Activated T-helper 1 cell treated with Interleukin-2 at 50 U/mL for 16 hours (primary cell): ENCODE measurements around the gene EIF3L.

Experiments
- DNase-seq: peaks from one replicate; pipeline ENCODE4 v3.0.0-alpha.2; 2020; ENCODE audit warnings: low read depth

EIF3L gene

GRCh38 chr22:37905534-37906363 lies 56.5 kb downstream of the EIF3L start, which contains the start of gene MICALL1:
TSS of gene MICALL1 (plus strand) at chr22:37906297. CDS start at chr22:37906423, 126 bp downstream.
- DNase-seq = peak; percentile 60

DNA sequence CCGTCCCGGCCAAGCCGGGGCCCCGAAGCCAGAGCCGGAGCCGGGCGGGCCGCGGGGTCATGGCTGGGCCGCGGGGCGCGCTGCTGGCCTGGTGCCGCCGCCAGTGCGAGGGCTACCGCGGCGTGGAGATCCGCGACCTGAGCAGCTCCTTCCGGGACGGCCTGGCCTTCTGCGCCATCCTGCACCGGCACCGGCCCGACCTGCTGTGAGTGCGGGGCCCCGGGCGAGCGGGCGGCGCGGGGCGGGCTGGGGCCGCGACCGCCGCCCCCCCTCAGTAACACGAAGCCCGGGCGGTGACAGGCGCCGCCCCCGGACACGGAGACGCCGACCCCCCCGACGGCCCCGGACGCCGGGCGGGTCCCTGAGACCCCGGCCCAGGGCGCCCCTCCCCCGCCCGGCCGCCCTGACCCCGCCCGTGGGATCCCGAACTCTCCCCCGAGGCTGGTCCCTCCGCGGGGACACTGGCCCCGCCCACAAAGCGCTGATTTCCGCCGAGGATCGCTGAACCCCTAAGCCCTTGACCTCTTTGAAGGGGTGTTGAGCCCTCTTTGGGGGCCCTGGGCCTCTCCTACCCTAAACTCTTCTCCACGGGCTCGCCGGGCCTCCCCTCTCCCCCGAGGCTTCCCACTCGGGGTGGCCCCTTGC lies 57.3 kb downstream of the EIF3L start:
- peak; percentile 9 for DNase-seq

GRCh38 chr22:37907036-37907954 lies 58.1 kb downstream of the EIF3L start:
- DNase-seq = no peak

DNA sequence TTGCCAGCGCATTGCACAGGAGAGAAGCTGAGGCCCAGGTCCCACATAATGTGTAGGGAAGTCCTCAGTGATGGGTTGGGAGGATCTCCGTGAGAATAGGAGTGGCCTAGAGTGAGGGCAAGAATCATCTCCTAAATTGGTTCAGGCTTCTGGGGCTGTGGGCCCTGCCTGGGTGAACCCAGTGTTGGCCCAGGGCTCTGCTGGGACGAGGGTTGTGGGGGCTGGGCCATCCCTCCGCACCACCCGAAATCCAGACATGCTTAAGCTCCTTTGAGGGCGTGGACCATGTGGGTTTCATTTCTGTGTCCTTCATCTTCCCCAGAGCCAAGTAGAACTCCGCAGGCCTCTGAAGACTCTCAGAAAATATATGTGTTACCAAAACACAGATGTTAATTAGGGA lies 60.5 kb downstream of the EIF3L start:
- no peak for DNase-seq

- no peak for DNase-seq
These were observed 61.9 kb downstream of the EIF3L start for GRCh38 chr22:37910890-37911672.

- DNase-seq = no peak
These were observed 62.5 kb downstream of the EIF3L start for GRCh38 chr22:37911697-37912096.

GRCh38 chr22:37912171-37912570 lies 63.0 kb downstream of the EIF3L start:
- no peak for DNase-seq

GRCh38 chr22:37913233-37913721 lies 64.1 kb downstream of the EIF3L start:
- no peak for DNase-seq

DNA sequence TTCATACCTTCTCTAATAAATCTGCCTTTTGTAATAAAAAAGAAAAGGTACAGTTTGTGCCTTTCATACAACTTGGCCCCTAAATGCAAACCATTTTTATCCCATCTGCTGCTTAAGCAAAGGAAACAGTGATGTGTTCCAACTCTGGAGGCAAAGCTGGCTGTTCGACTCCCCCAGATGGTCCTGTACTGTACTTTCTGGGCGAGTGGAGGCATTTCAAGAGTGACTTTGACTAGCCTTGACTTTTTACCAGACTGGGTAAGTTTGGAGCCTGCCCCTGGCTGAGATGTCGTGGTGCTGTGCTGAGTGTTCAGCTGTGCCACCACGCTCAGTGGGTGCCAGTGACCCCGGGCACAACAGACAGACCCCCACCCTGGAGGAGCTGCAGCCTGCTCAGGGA lies 67.1 kb downstream of the EIF3L start:
- DNase-seq = no peak

DNA sequence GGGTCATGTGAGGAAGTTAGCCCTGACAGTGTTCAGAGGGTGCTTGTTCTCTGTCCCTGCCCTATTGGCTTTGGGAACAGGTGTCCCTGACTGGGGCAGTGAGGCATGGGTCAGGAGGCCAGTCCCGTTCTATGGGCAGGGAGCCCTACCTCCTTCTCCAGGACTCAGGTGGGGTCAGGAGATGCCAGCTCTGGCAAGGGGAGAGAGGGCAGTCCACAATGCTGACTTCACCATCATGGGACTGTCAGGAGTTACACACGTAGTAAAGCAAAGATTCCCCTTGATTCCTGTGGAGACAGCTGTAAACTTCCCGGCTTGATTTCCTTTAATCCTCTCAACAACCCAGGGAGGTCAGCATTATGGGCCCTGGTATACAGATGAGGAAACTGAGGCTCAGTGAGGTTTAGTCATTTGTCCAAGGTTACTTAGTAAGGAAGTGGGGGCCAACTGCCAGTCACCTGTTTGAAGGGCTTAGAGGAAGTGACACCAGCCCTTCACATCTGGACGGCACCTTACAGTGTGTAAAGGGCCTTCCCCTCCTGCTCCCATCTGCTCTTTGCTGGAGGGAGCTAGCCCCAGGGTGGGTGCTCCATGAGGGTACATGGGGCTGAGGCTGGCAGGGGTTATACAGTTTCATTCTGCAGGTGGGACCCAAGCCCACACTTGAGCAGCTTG lies 68.8 kb downstream of the EIF3L start:
- no peak for DNase-seq

DNA sequence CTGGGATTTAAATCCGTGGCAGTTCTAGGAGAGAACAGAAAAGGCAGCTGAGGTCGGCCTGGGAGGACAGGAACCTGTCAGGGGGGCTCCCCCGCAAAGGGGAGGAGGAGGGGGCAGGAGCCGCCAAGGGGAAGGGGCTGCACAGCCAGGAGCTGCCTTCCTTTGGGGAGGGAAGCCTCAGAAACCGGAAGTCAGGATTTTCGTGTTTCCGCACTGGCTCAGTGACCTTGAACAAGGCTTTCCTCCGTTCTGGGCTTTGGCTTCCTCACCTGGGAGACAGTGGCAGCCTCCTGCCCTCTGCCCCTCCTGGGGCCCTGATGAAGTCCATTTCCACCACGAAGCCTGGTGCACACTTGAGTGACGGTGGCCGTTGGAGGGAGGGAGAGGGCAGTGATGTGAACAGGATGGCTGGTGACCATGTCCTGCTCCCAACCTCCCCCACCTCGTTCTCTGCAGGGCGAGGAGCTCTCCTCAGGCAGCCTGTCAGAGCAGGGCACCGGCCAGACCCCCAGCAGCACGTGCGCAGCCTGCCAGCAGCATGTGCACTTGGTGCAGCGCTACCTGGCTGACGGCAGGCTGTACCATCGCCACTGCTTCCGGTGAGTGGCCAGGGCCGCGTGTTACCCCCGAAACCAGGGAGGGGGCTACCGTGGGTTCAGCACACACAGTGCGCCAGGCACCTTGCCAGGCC lies 69.5 kb downstream of the EIF3L start:
- no peak for DNase-seq

DNA sequence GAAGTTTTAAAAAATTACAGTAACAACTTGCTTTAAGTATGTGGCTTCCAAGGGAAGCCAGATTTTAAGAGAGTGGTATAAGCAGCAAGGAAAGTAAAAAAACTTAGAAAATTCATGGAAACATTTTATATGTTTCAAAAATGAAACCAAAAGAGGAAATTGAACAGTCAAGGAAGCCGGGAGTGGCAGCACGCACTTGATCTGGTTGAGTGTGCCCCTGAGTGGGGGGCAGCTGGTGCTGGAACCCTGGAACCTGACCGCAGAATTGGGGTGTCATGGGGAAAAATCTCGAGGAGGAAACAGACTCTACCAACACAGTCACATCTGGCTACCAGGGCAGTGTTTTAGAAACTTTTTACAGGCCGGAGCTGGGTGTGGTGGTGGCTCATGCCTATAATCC lies 70.9 kb downstream of the EIF3L start:
- no peak for DNase-seq

- no peak for DNase-seq
These were observed 73.0 kb downstream of the EIF3L start for GRCh38 chr22:37922191-37922590.

DNA sequence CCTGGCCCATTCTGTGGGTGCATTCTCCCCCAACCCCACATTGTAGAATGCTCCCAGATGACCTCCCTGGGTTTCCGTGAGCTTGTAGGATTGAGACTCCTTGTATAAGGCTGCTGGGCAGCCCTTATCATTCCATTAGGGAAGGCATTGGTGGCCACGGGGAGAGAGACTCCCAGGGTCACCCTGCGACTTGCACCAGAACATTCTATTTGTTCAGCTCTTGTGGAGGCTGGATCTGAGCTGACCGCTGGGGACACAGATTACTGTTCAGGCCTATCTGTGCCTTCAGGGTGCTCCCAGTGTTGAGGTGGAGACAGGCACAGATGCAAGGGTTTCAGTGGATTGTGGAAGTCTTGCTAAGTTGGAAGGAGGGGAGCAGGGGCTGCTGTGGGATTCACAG lies 74.7 kb downstream of the EIF3L start:
- DNase-seq = no peak

DNA sequence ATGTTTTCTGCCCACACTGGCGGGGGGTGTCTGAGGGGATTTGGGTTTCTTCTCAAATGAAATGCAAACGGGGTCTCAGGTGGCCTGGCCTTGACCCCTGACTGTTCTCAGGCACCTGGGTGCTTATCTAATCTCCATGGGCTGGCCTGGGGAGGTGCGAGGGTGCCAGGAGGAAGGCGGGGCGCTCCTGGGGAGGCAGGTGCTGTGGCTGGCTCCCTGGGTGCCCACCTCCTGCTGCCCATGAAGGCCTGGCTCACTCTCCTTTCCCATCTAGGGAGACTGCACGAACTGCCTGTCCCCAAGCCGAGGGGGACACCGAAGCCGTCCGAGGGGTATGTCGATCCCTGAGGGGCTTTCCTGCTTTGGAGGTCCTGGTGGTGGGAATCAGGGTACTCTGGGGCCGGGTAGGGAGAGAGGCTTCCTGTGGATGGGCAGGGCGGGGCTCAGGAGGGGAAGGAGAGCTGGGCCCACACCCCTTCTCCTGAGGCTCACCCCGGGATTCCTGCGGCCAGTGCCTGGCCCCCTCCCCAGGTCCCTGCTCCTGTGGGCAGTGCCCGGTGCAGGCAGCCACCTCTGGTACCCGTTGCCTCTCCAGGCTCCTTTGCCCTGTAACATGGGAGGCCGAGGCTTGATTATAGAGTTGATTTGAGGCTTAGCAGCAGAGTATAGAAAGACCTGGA lies 75.3 kb downstream of the EIF3L start:
- no peak for DNase-seq

DNA sequence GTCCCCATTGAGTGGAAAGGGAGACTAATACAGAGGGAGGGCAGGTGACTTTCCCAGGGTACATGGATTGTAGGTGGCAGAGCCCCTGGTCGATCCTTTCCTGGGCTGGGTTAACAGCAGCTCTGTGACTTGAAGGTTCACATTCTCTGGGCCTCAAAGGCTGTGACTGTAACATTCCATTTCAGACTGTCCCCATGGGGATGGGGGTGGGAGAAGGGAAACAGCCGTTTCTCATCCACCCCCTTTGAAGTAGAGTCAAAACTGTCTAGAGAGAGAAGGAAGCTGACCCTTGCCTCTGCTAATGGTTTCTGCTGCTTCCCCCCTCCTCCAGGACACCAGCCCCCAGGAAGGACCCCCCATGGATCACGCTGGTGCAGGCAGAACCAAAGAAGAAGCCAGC lies 76.1 kb downstream of the EIF3L start:
- no peak for DNase-seq

DNA sequence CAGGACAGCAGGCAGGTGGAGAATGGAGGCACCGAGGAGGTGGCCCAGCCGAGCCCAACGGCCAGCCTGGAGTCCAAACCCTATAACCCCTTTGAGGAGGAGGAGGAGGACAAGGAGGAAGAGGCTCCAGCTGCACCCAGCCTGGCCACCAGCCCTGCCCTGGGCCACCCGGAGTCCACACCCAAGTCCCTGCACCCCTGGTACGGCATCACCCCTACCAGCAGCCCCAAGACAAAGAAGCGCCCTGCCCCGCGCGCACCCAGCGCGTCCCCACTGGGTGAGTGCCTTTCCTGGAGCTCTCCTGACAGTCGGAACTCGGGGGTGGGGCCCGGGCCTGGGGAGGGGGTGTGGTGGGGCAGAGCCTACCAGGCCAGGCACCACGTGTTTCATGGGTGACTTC lies 76.5 kb downstream of the EIF3L start:
- no peak for DNase-seq

GRCh38 chr22:37926358-37926757 lies 77.1 kb downstream of the EIF3L start:
- no peak for DNase-seq

DNA sequence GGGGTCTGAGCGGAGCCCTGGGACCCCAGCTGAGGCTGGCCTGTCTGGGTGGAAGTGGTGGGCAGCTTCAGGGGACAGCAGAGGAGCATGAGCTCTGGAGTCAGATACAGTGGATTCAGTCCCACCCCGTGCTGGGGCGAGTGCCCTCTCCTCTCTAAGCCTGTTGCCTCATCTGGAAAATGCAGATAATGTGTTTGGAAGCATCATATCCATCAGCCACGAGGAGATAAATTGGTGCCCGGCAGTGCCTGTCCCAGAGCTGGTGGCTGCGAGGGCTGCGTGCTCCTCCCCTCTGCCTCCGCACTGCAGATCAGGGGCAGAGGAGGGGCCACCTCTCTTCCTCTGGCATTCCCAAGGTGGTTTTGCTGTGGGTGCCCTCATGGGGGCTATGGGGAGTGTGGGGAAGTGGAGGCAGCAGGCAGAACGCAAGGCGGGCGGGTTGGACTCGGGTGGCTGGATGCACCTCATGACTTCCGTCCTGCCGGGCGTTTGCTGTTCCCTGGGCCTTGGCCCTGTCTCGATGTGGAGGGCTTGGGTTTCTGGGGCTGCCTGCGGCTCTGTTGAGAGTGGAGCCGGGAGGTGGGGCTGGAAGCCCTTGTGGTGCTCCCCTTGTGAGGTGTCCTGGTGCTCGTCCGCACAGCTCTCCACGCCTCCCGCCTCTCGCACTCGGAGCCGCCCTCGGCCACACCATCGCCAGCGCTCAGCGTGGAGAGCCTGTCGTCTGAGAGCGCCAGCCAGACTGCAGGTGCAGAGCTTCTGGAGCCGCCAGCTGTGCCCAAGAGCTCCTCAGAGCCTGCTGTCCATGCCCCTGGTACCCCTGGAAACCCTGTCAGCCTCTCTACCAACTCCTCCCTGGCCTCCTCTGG lies 77.8 kb downstream of the EIF3L start:
- no peak for DNase-seq
